ACC112 (cell line): Measurements from ENCODE around the gene FGF9.

ENCODE experiments used
- H2AFZ ChIP-seq: fragments of 200-600 bp; sonication (generic); one replicate; pipeline ENCODE4 v1.6.0; 2017; ENCODE audit warnings: antibody characterized with exemption, low read length; ENCODE audit not compliant: unreplicated experiment
- H3K27ac ChIP-seq: fragments of 200-600 bp; sonication (generic); 2 replicates; pipeline ENCODE4 v1.5.1; 2014; ENCODE audit warnings: low read depth, mild to moderate bottlenecking, antibody characterized with exemption, low read length, moderate library complexity
- H3K27me3 ChIP-seq: fragments of 200-600 bp; sonication (generic); 2 replicates; pipeline ENCODE4 v1.6.1; 2014; ENCODE audit warnings: mild to moderate bottlenecking, antibody characterized with exemption, low read length, moderate library complexity, mixed read lengths; ENCODE audit not compliant: insufficient read depth
- H3K36me3 ChIP-seq: fragments of 200-600 bp; sonication (generic); 2 replicates; pipeline ENCODE4 v1.6.1; 2016; ENCODE audit warnings: mild to moderate bottlenecking, antibody characterized with exemption, low read length, moderate library complexity, mixed read lengths; ENCODE audit not compliant: insufficient read depth
- H3K4me1 ChIP-seq: fragments of 200-600 bp; sonication (generic); one replicate; pipeline ENCODE4 v1.6.1; 2016; ENCODE audit warnings: low read length, mixed read lengths; ENCODE audit not compliant: insufficient read depth, unreplicated experiment, control insufficient read depth
- H3K4me3 ChIP-seq: fragments of 200-600 bp; sonication (generic); 2 replicates; pipeline ENCODE4 v1.5.1; 2014; ENCODE audit warnings: mild to moderate bottlenecking, low read depth, low read length
- H3K79me2 ChIP-seq: fragments of 200-600 bp; sonication (generic); one replicate; pipeline ENCODE4 v1.6.0; 2016; ENCODE audit warnings: low read length; ENCODE audit not compliant: control insufficient read depth, unreplicated experiment, insufficient read depth

FGF9 gene

DNA sequence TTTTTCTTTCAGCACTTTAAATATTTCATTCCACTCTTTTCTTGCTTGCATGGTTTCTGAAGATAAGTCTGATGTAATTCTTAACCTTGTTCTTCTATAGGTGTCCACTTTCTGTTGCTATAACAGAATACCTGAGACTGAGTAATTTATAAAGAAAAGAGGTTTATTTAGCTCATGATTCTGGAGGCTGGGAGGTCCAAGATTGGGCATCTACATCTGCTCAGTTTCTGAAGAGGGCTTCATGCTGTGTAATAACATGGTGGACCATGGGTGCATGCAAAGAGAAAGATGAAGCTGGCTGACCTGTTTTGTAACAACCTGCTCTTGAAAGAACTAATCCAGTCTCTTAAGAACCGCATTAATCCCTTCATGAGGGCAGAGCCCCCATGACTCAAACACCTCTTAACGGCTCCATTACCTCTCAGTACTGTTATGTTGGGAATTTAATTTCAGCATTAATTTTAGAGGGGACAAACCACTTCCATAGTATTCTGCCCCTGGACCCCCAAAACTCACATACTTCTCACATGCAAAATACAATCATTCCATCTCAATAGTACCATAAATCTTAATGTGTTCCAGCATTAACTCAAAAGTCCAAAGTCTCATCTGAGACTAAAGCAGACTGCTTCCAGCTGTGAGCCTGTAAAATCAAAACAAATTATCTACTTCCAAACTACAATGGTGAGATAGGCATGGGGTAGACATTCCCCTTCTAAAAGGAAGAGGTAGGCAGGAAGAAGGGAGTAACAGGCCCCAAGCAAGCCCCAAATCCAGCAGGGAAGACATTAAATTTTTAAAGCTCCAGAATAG, 9.6 kb upstream of the FGF9 start:
- Histone ChIP-seq H3K4me1 (no peaks in the 10 kb centered on the region), H3K27me3 (peaks cover 30% of the 10 kb centered on the region; the same call in 1 of the 2 replicates), H3K27ac (no peak overlapping the region), H2AFZ (no peak overlapping the region), H3K79me2 (no peaks in the 10 kb centered on the region), H3K36me3 (no peaks in the 10 kb centered on the region), H3K4me3 (no peak overlapping the region)

DNA sequence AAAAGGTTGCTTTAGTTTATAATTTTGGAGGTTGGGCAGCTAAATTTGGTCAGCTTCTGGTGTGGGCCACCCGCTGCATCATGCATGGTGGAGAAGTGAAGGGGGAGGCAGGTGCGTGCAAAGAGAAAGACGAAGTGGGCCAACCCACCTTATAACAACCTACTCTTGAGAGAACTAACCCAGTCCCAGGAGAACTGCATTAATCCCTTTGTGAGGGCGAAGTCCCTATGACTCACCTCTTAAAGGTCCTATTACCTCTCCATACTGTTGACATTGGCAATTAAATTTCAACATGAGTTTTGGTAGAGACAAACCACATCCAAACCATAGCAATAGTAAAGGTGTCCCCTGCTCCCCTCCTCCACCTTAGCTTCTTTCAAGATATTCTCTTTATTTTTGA, 7.7 kb upstream of the FGF9 start:
- Histone ChIP-seq H3K27me3 (peaks cover 43% of the 10 kb centered on the region), H3K4me1 (no peaks in the 10 kb centered on the region), H3K79me2 (no peaks in the 10 kb centered on the region), H3K4me3 (no peak overlapping the region), H3K27ac (no peak overlapping the region), H3K36me3 (no peaks in the 10 kb centered on the region), H2AFZ (no peak overlapping the region)

DNA sequence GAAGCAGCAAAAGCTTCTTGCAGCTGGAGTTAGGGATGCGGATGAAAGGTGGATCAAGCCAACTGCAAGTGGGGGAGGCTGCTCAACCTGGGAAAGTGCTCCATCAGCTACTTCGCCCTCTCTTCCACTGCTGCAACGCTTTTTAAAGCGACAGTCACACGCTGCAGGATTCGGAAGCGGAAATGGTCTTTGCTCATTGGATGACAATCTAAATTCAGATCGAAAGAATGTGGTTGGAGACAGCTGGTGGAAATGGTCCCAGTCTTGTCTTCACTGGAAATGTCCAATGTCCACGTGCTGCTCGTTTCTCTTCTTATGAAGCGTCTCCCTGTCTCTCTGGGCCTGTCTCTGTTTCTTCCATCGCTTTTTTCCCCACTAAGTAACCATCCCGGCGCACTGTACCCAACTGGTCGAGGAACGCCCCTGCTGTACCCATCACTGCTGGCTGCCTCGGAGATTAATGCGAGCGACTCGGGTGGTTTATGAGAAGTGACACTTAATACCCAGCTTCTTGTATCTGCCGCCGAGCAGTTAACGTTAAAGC, 2.1 kb upstream of the FGF9 start:
- Histone ChIP-seq H3K36me3 (no peaks in the 10 kb centered on the region), H3K27ac (no peak overlapping the region), H3K27me3 (peaks cover 74% of the 10 kb centered on the region), H2AFZ (no peak overlapping the region), H3K79me2 (no peaks in the 10 kb centered on the region), H3K4me1 (peaks cover 10% of the 10 kb centered on the region), H3K4me3 (peak overlapping the region; percentile 78)

DNA sequence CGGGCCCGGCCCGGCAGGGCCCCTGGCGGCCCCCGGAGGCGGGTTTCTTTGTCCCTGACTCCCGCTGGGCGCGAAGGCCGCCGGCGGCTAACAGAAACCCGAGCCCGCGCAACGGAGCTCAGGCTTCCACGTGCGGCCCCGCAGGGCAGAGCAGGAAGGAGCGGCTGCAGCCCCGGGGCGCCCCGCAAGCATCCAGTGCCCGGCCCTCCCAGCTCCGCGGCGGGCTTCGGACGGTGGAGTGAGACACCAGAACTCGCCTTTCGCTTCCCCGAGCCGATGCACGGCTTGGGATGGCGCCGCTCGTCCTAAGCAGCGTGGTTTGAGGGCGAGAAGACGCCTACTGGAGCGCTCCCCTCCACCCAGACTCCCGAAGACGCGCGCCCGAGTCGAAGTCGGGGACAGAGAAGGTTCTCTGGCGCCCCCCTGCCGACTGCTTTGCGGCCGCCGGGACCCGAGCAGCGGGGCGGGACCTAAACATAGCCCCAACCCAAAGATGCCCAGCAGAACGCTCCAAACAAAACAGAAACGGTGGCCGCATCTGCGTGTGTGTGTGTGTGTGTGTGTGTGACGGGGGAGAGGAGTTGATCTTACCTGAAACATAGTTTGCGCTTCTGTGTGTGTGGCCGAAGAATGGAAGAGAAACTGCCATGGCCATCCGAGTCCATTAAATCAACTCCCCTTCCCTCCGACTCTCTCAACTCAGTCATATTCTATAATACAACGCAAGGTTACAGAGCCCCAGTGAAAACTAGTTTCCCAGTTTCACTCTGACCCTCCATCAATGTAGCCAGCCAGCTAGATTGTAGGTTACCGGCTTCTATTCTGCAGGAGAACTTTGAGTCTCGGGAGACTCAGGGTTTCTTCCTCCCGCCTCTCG, 629 bp upstream of the FGF9 start:
- peaks cover 10% of the 10 kb centered on the region for H3K4me1 ChIP-seq
- peaks cover 75% of the 10 kb centered on the region for H3K27me3 ChIP-seq
- H3K27ac ChIP-seq = no peak overlapping the region
- H3K36me3 ChIP-seq = no peaks in the 10 kb centered on the region
- peak overlapping the region; percentile 78 for H3K4me3 ChIP-seq
- peak overlapping the region; percentile 47 for H2AFZ ChIP-seq
- H3K79me2 ChIP-seq = no peaks in the 10 kb centered on the region

DNA sequence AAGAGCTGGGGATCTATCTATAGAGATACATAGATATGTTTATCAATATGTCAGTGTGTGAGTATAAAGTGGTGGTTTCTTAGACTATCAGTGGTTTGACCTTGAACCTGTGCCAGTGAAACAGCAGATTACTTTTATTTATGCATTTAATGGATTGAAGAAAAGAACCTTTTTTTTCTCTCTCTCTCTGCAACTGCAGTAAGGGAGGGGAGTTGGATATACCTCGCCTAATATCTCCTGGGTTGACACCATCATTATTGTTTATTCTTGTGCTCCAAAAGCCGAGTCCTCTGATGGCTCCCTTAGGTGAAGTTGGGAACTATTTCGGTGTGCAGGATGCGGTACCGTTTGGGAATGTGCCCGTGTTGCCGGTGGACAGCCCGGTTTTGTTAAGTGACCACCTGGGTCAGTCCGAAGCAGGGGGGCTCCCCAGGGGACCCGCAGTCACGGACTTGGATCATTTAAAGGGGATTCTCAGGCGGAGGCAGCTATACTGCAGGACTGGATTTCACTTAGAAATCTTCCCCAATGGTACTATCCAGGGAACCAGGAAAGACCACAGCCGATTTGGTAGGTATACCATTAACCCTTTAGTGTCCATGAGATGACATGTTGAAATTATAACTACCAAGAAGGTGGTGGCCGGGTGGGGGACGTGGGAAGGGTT, 880 bp downstream of the FGF9 start:
- Histone ChIP-seq H3K79me2 (no peaks in the 10 kb centered on the region), H3K4me1 (peaks cover 10% of the 10 kb centered on the region), H2AFZ (no peak overlapping the region), H3K27me3 (peaks cover 90% of the 10 kb centered on the region), H3K4me3 (no peak overlapping the region; the same call in 1 of the 2 replicates), H3K36me3 (no peaks in the 10 kb centered on the region), H3K27ac (no peak overlapping the region)

DNA sequence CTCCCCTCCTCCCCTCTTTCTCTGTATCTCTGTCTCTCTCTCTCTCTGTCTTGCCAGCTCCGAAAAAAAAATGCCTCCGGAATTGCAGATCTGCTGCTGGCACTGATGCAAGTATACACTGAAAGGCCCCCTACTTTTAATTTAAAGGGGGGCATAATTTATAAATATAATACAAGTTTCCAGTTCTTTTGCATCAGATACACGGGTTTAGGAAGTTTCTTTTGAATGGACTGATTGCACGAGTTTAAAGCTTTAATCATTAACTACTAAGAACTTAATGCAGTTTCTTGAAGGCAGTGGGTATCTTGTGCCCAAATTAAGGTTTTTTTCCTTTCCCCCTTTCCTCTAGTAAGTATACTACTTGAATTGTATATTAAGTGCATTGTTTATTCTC, 1.4 kb downstream of the FGF9 start:
- Histone ChIP-seq H3K4me1 (peaks cover 10% of the 10 kb centered on the region), H3K36me3 (no peaks in the 10 kb centered on the region), H3K4me3 (no peak overlapping the region), H3K27me3 (peaks cover 92% of the 10 kb centered on the region), H3K27ac (no peak overlapping the region), H3K79me2 (no peaks in the 10 kb centered on the region), H2AFZ (no peak overlapping the region)

DNA sequence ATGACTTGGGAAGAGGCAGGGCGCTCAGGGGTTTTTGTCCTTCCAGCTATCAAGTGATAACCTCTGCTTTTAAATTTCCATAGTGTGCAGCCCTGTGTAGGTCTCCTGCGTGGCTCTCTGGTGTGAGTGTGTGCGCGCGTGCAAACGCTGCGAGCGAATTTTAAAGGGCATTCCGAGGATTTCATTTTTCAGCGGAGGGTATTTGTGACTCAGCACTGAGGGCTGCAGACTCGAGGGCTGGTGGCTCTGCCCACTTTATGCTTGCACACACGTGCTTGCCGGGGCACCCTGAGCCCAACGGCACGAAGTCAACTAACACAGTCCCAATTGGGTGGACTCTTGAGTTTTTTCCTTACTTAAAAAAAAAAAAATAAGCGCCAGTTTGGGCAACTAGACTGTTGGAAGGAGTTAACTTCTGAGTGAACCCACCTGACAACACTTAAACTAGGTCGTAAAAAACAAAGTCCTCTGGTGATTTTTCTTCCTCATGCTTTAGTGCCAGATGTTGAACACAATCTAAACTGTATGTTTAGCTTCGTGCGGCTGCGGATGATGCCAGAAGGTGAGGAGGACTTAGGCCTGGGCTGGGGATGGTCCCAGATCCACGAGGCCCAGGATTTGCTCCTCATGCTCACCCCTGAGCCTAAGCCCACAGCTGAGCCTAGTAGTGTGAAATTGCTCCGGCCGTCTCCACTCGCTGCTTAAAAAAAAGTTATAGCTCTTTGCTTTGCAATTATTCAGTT, 2.1 kb downstream of the FGF9 start:
- H3K4me1 ChIP-seq = peaks cover 10% of the 10 kb centered on the region
- H3K36me3 ChIP-seq = no peaks in the 10 kb centered on the region
- peaks cover 92% of the 10 kb centered on the region for H3K27me3 ChIP-seq
- no peaks in the 10 kb centered on the region for H3K79me2 ChIP-seq
- peak overlapping the region; percentile 63; the same call in 1 of the 2 replicates for H3K4me3 ChIP-seq
- H2AFZ ChIP-seq = no peak overlapping the region
- no peak overlapping the region for H3K27ac ChIP-seq

DNA sequence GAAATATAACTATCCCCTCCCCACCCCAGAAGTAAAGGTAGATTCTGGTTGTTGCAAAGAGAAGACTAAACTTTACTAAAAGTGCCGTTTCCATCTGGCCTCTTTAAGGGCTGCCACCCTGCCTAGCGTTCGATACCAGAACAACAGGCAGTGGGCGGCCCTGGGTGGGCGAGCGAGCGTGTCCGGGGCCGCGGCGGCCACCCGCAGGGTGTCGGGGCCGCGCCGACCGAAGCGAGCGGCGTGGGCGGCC, 2.6 kb downstream of the FGF9 start:
- peak overlapping the region; percentile 63 for H3K4me3 ChIP-seq
- H3K4me1 ChIP-seq = peaks cover 10% of the 10 kb centered on the region
- H3K79me2 ChIP-seq = no peaks in the 10 kb centered on the region
- H3K36me3 ChIP-seq = no peaks in the 10 kb centered on the region
- H3K27me3 ChIP-seq = peaks cover 92% of the 10 kb centered on the region
- no peak overlapping the region for H2AFZ ChIP-seq
- H3K27ac ChIP-seq = no peak overlapping the region

DNA sequence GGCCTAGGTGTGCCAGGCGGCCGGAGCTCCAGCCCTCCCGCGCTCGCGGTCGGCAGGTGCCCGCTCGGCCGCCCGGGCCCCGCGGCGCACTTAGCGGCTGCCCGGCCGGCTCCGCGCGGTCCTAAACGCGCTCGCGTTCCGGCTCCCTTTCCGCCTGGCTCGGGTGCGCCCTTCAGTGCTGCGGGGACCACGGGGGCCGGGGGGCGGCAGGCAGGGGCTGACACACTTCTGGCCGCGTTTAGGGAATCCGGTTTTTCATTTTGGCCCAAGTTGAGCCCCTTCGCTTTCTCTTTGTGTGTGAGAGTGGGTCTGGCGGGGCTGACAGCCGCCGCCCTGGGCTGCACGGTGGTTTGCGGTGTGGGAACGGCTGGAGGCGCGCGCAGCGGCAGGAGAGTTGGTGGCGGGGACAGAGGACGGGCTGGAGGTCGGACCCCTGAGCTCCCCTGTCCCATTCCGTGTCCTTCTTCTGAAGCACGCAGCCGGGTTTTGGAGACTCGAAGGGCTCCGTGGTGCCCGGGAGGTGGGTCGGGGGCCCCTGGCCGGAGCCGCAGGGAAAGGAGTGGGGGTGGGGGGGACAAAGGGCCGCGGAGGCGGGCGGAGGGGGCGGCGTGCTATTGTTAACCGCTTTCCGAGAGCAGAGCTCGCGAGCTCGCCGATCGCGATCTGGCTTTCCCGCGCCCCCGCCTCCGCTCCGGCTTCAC, 3.1 kb downstream of the FGF9 start:
- H3K4me3 ChIP-seq = peak overlapping the region; percentile 63
- peaks cover 10% of the 10 kb centered on the region for H3K4me1 ChIP-seq
- H3K27ac ChIP-seq = no peak overlapping the region
- H3K27me3 ChIP-seq = peaks cover 92% of the 10 kb centered on the region
- H3K79me2 ChIP-seq = no peaks in the 10 kb centered on the region
- peak overlapping the region; percentile 32 for H2AFZ ChIP-seq
- no peaks in the 10 kb centered on the region for H3K36me3 ChIP-seq
